ENCODE results near the gene NTRK3. TPM values are rescaled to one million over a fixed set of nuclear protein-coding genes. Genes with fewer than 3 reads are reported as not detected.

Gene NTRK3
- total and polyA plus RNA-seq, 2 of the 13 experiments (the other 11 are each of a cell fraction or from before 2014, with no cell fraction given), result not detected

DNA sequence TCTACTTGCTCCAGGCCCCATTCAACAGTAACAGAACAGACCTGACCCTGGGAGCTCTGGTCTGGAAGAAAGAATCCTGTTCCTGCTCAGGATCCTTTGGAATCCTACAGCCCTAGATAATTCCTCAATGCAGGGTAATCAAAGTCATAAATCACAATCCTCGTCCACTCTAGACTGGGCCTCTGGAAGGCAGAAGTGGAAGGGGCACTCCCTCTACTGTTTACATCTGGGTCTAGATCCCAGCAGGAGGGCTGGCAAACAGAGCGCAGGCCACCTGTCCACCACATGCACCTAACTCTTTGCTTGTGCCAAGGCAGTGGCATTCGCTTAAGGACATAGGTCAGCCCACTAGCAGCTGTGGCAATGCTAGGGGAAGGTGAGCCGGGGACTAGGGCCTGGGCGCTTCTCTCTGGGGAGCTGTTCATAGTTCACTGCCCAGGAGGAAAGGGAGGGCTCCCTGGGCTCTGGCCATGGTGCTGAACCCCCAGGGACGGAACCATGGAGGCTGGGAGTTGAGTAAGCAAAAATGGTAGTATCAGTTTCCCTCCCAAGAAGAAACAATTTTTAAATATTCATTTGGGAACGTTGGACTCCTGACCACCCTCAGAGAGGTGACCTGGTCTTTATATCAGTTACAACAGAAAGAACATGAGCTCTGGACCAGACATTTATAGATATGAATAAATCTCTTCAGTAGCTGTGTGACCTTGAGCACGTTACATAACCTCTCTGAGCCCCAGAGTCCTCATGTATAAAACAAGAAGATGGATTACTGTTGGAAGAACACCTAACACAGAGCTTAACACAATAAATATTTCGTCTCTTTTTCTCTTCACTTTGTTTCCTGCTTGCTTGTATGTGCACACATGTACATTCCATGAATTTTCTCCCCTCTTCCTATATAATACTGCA, 90.2 kb downstream of the NTRK3 start (continued):
- TF ChIP-seq ZNF782 (CRISPR knock-in tag; IDR thresholded peaks at IDR 0.05; ENCODE audit: borderline replicate concordance) (no peak), RBM22 (optimal IDR thresholded peaks at IDR 0.05; ENCODE audit: low read length) (no peak), JDP2 (CRISPR knock-in tag; IDR thresholded peaks at IDR 0.05; ENCODE audit: borderline replicate concordance) (no peak), DMAP1 (CRISPR knock-in tag; IDR thresholded peaks at IDR 0.05) (no peak), ARHGAP35 (CRISPR knock-in tag; IDR thresholded peaks at IDR 0.05; ENCODE audit: borderline replicate concordance) (no peak), FOSL1 (CRISPR knock-in tag; IDR thresholded peaks at IDR 0.05; ENCODE audit: borderline replicate concordance) (no peak), ZNF446 (CRISPR knock-in tag; IDR thresholded peaks at IDR 0.05) (no peak), EED (CRISPR knock-in tag; IDR thresholded peaks at IDR 0.05) (no peak), ZNF607 (CRISPR knock-in tag; IDR thresholded peaks at IDR 0.05; ENCODE audit: borderline replicate concordance) (no peak)
- TF ChIP-seq, protein P1, sequence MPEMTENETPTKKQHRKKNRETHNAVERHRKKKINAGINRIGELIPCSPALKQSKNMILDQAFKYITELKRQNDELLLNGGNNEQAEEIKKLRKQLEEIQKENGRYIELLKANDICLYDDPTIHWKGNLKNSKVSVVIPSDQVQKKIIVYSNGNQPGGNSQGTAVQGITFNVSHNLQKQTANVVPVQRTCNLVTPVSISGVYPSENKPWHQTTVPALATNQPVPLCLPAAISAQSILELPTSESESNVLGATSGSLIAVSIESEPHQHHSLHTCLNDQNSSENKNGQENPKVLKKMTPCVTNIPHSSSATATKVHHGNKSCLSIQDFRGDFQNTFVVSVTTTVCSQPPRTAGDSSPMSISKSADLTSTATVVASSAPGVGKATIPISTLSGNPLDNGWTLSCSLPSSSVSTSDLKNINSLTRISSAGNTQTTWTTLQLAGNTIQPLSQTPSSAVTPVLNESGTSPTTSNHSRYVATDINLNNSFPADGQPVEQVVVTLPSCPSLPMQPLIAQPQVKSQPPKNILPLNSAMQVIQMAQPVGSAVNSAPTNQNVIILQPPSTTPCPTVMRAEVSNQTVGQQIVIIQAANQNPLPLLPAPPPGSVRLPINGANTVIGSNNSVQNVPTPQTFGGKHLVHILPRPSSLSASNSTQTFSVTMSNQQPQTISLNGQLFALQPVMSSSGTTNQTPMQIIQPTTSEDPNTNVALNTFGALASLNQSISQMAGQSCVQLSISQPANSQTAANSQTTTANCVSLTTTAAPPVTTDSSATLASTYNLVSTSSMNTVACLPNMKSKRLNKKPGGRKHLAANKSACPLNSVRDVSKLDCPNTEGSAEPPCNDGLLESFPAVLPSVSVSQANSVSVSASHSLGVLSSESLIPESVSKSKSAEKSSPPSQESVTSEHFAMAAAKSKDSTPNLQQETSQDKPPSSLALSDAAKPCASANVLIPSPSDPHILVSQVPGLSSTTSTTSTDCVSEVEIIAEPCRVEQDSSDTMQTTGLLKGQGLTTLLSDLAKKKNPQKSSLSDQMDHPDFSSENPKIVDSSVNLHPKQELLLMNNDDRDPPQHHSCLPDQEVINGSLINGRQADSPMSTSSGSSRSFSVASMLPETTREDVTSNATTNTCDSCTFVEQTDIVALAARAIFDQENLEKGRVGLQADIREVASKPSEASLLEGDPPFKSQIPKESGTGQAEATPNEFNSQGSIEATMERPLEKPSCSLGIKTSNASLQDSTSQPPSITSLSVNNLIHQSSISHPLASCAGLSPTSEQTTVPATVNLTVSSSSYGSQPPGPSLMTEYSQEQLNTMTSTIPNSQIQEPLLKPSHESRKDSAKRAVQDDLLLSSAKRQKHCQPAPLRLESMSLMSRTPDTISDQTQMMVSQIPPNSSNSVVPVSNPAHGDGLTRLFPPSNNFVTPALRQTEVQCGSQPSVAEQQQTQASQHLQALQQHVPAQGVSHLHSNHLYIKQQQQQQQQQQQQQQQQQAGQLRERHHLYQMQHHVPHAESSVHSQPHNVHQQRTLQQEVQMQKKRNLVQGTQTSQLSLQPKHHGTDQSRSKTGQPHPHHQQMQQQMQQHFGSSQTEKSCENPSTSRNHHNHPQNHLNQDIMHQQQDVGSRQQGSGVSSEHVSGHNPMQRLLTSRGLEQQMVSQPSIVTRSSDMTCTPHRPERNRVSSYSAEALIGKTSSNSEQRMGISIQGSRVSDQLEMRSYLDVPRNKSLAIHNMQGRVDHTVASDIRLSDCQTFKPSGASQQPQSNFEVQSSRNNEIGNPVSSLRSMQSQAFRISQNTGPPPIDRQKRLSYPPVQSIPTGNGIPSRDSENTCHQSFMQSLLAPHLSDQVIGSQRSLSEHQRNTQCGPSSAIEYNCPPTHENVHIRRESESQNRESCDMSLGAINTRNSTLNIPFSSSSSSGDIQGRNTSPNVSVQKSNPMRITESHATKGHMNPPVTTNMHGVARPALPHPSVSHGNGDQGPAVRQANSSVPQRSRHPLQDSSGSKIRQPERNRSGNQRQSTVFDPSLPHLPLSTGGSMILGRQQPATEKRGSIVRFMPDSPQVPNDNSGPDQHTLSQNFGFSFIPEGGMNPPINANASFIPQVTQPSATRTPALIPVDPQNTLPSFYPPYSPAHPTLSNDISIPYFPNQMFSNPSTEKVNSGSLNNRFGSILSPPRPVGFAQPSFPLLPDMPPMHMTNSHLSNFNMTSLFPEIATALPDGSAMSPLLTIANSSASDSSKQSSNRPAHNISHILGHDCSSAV (CRISPR knock-in tag; IDR thresholded peaks at IDR 0.05; ENCODE audit: borderline replicate concordance), result no peak
- TF ChIP-seq, protein P2, sequence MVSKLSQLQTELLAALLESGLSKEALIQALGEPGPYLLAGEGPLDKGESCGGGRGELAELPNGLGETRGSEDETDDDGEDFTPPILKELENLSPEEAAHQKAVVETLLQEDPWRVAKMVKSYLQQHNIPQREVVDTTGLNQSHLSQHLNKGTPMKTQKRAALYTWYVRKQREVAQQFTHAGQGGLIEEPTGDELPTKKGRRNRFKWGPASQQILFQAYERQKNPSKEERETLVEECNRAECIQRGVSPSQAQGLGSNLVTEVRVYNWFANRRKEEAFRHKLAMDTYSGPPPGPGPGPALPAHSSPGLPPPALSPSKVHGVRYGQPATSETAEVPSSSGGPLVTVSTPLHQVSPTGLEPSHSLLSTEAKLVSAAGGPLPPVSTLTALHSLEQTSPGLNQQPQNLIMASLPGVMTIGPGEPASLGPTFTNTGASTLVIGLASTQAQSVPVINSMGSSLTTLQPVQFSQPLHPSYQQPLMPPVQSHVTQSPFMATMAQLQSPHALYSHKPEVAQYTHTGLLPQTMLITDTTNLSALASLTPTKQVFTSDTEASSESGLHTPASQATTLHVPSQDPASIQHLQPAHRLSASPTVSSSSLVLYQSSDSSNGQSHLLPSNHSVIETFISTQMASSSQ (IDR thresholded peaks at IDR 0.05; ENCODE audit: low read depth), result no peak
- TF ChIP-seq, protein P2 (CRISPR knock-in tag; IDR thresholded peaks at IDR 0.05; ENCODE audit: borderline replicate concordance), result no peak
